Lower lobe of right lung (tissue), 2 donors: ENCODE measurements around the gene BATF2. TPM values are rescaled to one million over a fixed set of nuclear protein-coding genes. Genes with fewer than 3 reads are reported as not detected.

Source experiments
- ATAC-seq, 2 donors: fragments of 200-7000 bp; cut with Tn5 transposase; one replicate each; pipeline ENCODE4 v1.9.1; 2020 to 2022; ENCODE audit warnings: mild to moderate bottlenecking in 2 of 2, moderate library complexity in 2 of 2
- DNase-seq: peaks from one replicate; pipeline ENCODE4 v3.0.0-alpha.2; 2020
- H3K27ac ChIP-seq: fragments of 200-600 bp; one replicate; pipeline ENCODE4 v1.8.0; 2022
- H3K27me3 ChIP-seq: fragments of 200-600 bp; one replicate; pipeline ENCODE4 v1.8.0; 2022; ENCODE audit warnings: low read depth
- H3K36me3 ChIP-seq: fragments of 200-600 bp; one replicate; pipeline ENCODE4 v1.8.0; 2022; ENCODE audit warnings: mild to moderate bottlenecking
- H3K4me1 ChIP-seq: fragments of 200-600 bp; one replicate; pipeline ENCODE4 v1.8.0; 2022
- H3K4me3 ChIP-seq: fragments of 200-600 bp; one replicate; pipeline ENCODE4 v1.8.0; 2022; ENCODE audit warnings: mild to moderate bottlenecking
- H3K9me3 ChIP-seq: fragments of 200-600 bp; one replicate; pipeline ENCODE4 v1.8.0; 2022
- CTCF ChIP-seq: fragments of 200-600 bp; IDR thresholded peaks from one replicate; pipeline ENCODE4 v1.8.0; 2022; ENCODE audit warnings: antibody characterized with exemption, mild to moderate bottlenecking
- intact Hi-C: fragments of 100-400 bp; cut with DNase I; formaldehyde crosslinking; loops from one replicate; pipeline ENCODE4 v1.11.0; 2022
- total RNA-seq: library from RNA; stranded (reverse); fragmentation: NEBNext Ultra II Directional; extraction: Animal tissue kit (Norgen Biotek cat#: 25700); gene quantifications from one replicate; pipeline ENCODE4 v1.2.1, GENCODE V29; 2021
- donor health status: DM: no; HTN: yes; CAD: no; lungs with severe emphysema.

Gene BATF2
- total RNA-seq, 1 donor from 2014 or later: 8.6 TPM

GRCh38 chr11:64971421-64972233, 25.1 kb downstream of the BATF2 start, which contains the start of gene MAJIN:
Gene MAJIN (minus strand): TSS chr11:64972108. CDS start chr11:64959405, 12,703 bp downstream.
- Histone ChIP-seq H3K4me3 (peak within 1 kb of the TSS; percentile 55), H3K4me1 (peaks cover 15% of the 10 kb centered on the region), H3K9me3 (no peaks in the 10 kb centered on the region), H3K27ac (peak within 1 kb of the TSS; percentile 56), H3K36me3 (no peaks in the 10 kb centered on the region), H3K27me3 (no peaks in the 10 kb centered on the region)
- DNase-seq (peak; percentile 90), ATAC-seq (peak; percentile 88)
- intact Hi-C loops: no loop called here
- no peak for TF ChIP-seq CTCF

- H3K27me3 ChIP-seq: no peaks in the 10 kb centered on the region
- ATAC-seq (peak; percentile 71 to 77), DNase-seq (no peak)
- intact Hi-C loops: no loop called here
- H3K36me3 ChIP-seq: no peaks in the 10 kb centered on the region
- H3K4me1 ChIP-seq: peaks cover 15% of the 10 kb centered on the region
- no peak overlapping the region for H3K27ac ChIP-seq
- no peaks in the 10 kb centered on the region for H3K9me3 ChIP-seq
- no peak for TF ChIP-seq CTCF
- H3K4me3 ChIP-seq: no peak overlapping the region
These were observed 26.0 kb downstream of the BATF2 start for GRCh38 chr11:64970731-64971151.

GRCh38 chr11:64969209-64969608, 27.6 kb downstream of the BATF2 start:
- no peak for TF ChIP-seq CTCF
- Histone ChIP-seq H3K27ac (no peak overlapping the region), H3K27me3 (no peaks in the 10 kb centered on the region), H3K4me3 (no peak overlapping the region), H3K36me3 (no peaks in the 10 kb centered on the region), H3K9me3 (no peaks in the 10 kb centered on the region), H3K4me1 (peaks cover 15% of the 10 kb centered on the region)
- ATAC-seq (no peak), DNase-seq (no peak)
- intact Hi-C loops: no loop called here

- Histone ChIP-seq H3K36me3 (no peaks in the 10 kb centered on the region), H3K27ac (no peak overlapping the region), H3K4me3 (no peak overlapping the region), H3K4me1 (peaks cover 11% of the 10 kb centered on the region), H3K9me3 (no peaks in the 10 kb centered on the region), H3K27me3 (no peaks in the 10 kb centered on the region)
- DNase-seq: no peak
- no peak for TF ChIP-seq CTCF
- intact Hi-C loops: no loop called here
- ATAC-seq: no peak
These were observed 29.4 kb downstream of the BATF2 start for GRCh38 chr11:64967375-64967774.

- H3K4me1 ChIP-seq: no peaks in the 10 kb centered on the region
- H3K36me3 ChIP-seq: no peaks in the 10 kb centered on the region
- no peak overlapping the region for H3K27ac ChIP-seq
- no peak overlapping the region for H3K4me3 ChIP-seq
- DNase-seq (no peak), ATAC-seq (no peak)
- H3K27me3 ChIP-seq: no peaks in the 10 kb centered on the region
- no peaks in the 10 kb centered on the region for H3K9me3 ChIP-seq
- TF ChIP-seq CTCF: no peak
- intact Hi-C loops: no loop called here
These were observed 33.6 kb downstream of the BATF2 start for GRCh38 chr11:64963072-64963631.
